Anterior cingulate cortex (tissue), 58 donors: ENCODE data around the gene TBC1D22A.

Experiments
- DNase-seq, 58 donors: peaks; one replicate each; lab custom pipeline; 2025; lab: John Stamatoyannopoulos, UW

TBC1D22A gene

GRCh38 chr22:46828323-46828900, 66.0 kb downstream of the TBC1D22A start:
- DNase-seq = no peak

- DNase-seq = no peak
These were observed 66.9 kb downstream of the TBC1D22A start for GRCh38 chr22:46829117-46829891.

DNA sequence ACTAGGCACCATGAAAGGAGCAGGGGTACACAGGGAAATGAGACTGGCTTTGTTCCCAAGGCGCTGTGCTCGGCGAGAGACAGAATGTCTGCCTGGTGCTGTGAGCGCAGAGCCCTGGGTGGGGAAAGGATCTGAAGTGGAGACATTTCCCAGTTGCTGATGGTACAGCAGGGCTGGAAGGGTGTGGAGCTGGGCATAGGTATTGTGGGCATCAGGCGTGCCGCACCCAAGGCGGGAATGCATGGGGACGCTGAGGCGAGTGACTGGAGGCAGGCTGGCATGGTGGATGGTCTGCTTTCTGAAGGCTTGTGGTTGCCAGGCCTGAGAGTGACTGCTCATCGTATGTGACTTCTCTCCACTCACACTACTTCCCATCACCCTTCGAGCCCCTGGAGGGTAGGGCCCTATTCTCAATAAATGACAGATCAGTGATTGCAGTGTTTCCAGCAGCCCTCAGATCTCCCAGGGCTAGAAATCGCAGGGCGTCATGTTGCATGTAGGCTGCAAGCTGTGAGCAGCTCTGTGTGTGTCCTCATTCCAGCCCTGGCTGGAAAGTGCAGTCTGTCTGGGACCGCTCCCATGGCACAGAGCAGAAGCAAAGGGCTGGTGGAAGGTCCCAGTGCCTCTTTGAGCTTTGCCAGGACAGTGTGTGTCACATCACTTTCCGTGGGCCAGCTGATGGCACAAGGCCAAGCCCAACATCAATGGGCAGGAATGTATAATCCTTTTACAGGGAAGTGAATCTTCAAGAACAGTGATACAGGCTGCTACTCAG, 67.7 kb downstream of the TBC1D22A start:
- peak in 8 of 58 donors; percentile 15 to 75 (median 32) for DNase-seq

- no peak for DNase-seq
These were observed 68.4 kb downstream of the TBC1D22A start for GRCh38 chr22:46830841-46831240.

GRCh38 chr22:46833228-46833627, 70.8 kb downstream of the TBC1D22A start:
- DNase-seq = peak in 4 of 58 donors; percentile 25 to 34 (median 29)

DNA sequence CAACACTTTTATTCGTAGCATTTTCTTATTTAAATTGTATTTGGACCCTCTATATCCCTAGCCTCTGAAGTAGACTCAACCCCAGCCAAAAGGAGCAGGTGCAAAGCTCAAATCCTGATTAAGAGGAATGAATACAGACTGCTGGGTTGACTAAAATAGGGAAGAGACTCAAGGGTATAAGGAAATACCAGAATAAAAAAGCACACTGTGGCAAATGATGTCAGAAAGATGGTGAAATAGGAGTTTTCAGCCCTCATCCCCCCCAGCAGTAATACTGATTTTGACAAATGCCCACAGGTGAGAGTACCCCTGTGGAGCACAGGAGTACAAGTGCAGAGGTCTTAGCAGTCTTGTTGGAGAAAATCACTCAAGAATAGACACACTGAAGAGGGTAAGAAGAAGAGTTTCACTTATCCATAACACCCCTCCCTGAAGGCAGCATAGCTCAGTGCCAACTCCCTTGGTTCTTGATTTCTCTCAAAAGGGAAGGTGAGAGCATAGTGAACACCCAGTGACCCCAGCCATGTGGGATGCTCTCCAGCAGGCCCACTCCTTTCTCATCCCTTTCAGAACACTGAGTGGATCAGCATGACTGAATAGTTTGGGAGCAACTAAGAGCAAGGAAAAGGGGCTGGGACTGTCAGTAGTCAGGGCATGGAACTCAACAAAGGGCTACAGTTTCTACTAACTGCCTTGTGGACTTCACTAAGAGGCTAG, 71.7 kb downstream of the TBC1D22A start:
- no peak for DNase-seq

- DNase-seq = no peak
These were observed 72.8 kb downstream of the TBC1D22A start for GRCh38 chr22:46835288-46835687.

GRCh38 chr22:46835693-46836092, 73.2 kb downstream of the TBC1D22A start:
- no peak for DNase-seq

DNA sequence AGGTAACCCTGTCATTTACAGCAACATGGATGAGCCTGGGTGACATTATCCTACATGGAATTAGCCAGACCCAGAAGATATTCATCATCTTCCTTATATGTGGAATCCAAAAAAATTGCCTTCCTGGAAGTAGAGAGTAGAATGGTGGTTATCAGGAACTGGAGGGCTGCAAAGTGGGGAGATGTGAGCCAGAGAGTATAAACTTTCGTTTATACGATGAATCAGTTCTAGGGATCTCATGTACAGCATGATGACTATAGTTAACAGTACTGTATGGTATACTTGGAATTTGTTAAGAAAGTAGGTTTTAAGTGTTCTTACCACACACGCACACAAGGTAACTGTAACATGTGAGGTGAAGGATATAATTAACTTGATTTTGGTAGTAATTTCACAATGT, 79.1 kb downstream of the TBC1D22A start:
- DNase-seq = no peak

GRCh38 chr22:46842606-46843005, 80.2 kb downstream of the TBC1D22A start:
- DNase-seq = no peak

DNA sequence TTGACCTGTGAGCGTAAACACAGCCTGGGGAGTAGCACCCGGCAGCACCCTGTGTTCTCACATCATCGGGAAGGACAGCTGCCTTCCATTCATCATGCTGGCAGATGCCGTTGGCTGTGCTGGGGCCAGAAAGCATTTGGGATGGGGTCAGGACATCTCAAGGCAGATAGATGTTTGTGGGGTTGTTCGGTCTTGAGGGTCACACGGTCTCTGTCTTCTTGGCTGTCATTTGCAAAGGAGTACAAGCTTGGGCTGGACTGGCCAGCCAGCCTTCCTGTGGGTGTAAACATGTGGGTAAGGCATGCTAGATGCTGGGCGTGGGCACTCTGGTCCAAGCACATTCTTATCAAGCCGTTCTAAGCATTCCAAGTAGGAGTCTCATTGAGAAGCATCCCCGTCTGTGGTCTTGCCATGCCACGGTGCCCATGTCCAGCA, 81.4 kb downstream of the TBC1D22A start:
- peak in 2 of 58 donors; percentile 3 to 19 for DNase-seq

DNA sequence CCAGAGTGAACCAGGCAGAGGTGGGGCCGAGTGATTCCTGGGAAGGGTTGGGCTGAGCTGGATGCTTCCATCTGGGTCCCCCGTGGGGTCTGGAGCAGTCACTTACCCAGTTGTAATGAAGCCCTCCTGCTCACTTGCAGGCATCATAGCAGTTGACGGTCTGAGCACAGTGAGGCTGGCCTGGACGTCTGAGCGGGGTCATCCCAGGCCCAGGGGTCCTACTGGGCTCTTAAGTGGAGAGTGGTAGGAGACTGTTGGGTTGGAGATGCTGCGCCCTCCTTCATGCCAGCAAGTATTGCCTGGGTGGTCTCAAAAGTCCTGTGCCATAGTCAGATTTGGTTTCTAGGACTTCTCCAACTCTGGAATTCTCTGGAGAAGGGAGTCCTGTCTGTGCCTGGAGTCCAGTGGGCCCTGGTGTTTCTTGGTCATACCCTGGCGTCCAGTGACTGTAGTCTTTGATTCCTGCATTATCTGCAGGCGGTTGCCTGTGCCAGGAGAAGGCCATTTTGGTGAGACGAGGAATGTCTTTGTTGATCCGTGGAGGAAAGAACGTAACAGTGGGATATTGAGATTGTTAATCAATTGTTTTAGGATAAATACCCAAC, 82.3 kb downstream of the TBC1D22A start:
- DNase-seq = no peak

DNA sequence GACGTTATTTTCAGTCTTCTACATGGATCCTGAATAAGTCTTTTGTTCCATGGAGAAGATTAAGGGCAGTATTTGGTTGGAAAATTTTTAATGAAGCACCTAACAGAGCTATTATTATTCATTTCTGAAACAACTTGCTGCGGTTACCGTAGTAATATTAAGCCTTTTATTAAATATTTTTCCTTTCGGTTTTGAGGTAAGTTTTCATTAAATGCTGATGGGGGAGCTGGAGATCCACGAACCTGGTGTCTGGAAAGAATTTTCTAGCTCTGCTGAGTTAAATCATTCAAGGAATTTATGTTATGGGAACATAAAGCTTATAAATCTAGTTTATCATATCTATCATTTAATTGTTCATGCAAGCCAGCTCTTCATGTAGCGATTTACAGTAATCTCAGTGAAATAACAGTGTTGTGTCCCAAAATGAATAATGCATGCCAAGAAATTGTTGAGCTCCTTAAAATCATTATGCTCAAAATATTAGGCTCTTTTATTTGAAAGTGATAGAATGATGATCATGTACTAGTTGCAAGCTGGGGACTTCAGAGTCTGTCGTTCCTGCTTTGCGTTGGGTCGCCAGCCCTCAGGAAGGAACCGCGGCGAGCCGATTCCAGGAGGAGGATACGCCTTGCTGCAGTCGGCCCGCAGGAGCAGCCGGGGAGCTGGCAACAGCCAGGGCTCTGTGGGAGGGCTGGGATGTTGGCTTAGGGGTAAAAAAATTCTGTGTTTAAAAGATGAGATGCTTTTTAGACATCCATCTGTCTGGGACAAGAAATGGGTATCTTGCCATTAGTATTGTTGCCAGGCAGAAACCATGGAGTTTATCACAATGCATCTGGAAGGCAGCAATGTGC, 83.1 kb downstream of the TBC1D22A start:
- peak in 25 of 58 donors; percentile 9 to 69 (median 29) for DNase-seq

DNA sequence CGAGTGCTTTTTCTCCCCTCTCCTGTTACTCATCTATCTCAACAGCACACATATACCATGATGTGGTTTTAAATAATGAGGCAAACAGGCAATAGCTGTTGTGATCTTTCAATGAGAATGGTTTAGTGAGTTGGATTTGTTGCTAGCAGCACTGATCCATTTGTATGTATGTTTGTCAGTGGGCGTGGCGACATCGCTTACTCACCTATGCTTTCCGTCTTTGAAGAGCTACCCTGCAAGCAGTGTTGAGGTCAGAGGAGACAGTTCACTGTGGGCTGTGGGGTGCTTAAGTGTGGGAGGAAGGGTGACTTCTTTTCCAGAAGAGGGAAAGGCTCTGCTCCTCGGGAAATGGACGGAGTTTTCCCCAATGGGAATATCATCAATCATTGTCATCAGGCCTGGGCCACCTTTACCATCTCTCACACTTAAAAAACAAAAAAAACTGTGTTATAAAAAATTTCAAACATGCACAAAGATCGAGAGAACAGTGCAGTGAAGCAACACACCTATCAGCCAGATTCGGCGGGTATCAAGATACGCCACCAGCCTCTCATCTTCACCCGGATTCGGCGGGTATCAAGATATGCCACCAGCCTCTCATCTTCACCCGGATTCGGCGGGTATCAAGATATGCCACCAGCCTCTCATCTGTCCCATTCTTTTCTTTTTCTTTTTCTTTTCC, 83.8 kb downstream of the TBC1D22A start:
- no peak for DNase-seq

GRCh38 chr22:46846832-46847355, 84.4 kb downstream of the TBC1D22A start:
- no peak for DNase-seq

DNA sequence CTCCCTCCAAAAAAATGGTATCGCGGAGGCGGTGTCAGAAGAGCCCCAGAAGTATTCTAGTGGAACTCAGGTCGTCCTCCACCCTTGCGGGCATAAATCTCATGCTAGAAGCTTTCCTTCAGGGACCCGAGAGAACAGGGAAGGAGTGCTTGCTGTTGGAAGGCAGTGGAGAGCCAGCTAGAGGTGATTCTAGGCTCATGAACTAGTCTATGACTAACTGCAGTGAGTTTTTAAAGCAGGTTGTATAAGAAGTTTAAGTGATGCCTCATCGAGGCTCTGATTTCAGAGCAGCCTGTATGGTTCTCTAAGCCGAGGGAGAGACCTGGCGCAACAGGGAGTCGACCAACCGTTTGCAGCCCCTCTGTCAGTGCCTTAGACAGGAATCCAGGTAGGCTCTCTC, 85.7 kb downstream of the TBC1D22A start:
- no peak for DNase-seq

DNA sequence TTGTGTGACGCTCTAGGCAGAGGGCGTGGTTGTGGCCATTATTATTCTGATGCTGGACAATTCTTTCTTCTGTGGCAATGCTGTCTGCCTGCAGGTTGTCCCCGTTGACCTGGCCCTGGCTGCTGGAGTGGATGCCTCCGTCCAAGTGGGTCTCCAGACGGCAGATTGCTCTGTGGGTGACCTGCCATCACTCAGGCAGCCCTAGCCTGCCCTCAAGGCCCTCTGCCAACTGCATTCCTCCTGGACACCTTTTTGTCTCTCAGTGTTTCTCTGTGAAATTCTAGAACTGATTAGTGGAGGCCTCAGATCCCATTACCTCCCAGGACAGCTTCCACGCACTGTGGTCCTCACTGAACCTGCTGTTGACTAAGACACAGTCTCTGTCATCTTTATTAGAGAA, 86.7 kb downstream of the TBC1D22A start:
- DNase-seq = no peak

DNA sequence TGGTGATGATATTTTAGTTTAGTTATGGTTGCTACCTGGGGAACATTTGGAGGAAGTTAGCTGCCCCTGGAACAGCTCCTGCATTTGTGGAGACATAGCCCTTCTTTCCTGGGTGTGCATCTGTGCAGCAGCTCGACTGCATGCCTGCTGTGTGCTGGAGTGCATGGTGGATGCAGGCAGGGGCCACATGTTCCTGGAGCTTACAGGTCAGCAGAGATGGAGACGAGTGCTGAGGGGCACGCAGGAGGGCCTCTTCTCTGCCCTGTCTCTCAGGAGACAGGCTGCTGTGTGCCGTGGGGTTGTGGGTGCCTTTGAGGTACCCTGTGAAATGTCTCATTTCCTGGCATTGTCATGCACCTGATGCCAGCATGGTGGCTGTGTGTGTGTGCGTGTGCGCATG, 87.5 kb downstream of the TBC1D22A start:
- no peak for DNase-seq
